Measurements from ENCODE around the gene GPSM3.

DNA sequence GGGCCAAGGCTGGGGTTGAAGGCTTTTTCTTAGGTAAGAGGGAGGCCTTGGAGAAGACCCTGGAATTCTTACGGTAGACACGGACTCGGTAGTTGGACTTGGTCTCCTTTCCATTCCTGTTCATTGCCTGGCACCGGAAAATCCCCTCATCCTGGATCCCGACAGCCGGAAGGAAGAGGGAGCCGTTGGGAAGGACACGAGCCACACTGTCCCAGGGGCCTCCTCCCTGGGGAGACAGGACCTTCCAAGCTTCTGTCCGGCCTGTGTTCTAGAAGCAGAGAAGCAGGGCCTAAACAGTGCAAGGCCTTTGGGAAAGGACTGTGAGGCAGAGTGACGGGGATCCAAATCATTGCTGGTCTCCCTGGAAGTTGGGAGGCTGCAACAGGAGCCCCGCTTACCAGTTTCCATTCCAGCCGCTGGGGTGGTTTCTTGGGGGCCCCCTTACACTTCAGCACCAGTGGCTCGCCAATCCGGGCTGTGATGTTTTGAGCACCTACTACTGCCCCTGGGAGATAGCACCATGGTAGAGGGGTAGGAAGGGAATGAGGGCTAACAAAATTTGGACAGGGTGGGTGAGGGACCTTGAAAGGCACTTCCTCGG, 8.9 kb downstream of the GPSM3 start:
- TF ChIP-seq, protein P1, sequence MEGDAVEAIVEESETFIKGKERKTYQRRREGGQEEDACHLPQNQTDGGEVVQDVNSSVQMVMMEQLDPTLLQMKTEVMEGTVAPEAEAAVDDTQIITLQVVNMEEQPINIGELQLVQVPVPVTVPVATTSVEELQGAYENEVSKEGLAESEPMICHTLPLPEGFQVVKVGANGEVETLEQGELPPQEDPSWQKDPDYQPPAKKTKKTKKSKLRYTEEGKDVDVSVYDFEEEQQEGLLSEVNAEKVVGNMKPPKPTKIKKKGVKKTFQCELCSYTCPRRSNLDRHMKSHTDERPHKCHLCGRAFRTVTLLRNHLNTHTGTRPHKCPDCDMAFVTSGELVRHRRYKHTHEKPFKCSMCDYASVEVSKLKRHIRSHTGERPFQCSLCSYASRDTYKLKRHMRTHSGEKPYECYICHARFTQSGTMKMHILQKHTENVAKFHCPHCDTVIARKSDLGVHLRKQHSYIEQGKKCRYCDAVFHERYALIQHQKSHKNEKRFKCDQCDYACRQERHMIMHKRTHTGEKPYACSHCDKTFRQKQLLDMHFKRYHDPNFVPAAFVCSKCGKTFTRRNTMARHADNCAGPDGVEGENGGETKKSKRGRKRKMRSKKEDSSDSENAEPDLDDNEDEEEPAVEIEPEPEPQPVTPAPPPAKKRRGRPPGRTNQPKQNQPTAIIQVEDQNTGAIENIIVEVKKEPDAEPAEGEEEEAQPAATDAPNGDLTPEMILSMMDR (IDR thresholded peaks at IDR 0.05) = no peak
- no peak for TF ChIP-seq EP300 (IDR thresholded peaks at IDR 0.05)

Measured in upper lobe of left lung (tissue), 4 donors.